HG03025 (cell line): ENCODE measurements around the gene RSBN1L.

Experiments
- ATAC-seq: cut with Tn5 transposase; IDR thresholded peaks from one replicate; pipeline ENCODE4 v1.9.1; 2021; ENCODE audit warnings: mild to moderate bottlenecking, moderate library complexity; ENCODE audit not compliant: unreplicated experiment, low FRiP score

The RSBN1L gene

DNA sequence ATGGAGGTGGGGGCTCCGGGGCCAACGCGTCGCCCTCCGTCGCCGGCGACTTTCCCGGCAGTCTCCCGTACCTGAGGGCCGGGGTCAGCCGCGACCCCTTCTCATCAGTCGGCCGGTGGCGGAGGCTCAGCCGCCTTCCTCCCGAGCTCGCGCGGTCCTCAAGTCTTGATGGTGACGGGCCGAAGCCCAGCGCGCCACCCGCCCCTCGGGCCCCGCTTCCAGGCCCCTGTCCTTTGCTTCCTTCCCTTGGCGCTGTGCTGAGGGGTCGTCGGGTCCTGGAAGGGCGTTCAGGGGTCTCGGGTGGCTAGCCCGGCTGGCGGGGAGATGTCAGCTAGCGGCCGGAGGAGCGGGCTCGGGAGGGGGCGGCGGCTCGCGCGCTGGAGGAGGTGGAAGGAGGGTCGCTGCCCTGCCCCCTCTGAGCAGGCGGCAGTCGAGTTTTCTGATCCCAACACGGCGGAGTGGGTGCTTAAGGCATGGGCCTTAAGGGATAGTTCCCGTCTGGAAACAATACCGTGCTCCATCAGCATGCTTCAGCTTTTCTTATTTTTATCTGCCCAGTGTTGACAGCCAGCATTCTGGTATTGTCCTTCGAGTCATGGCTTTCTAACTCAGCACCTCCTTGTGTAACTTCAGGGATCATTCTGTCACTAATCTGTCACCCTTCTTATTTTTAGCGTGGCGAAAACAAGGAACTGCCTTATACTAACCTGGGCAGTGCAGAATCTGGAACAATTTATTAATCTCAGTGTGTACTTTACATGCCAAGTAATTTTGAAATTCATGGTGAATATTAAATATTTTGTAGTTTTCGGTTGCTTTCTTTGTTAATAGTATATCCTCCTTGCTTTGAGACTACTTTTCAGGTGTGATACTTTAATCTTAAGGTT lies 103.1 kb downstream of the RSBN1L start:
- peak; percentile 1 for ATAC-seq

DNA sequence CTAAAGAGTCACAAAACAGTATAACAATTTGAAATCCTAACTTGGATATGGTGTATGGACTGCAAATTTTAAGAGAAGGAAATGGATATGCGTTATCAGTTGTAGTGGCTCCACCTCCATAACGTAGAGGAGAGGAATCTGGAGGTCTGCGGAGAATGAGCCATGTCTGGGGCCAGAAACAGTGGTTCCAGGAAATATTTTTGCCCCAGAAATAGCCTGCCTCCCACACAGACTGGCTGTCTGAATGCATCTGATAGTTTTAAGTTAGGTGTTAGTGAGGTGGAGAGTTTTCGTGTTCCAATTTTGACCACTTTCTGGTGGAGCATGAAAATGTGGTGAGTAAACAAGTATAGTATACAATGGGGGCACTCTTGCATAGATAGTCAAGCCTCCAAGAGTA lies 103.9 kb downstream of the RSBN1L start:
- ATAC-seq: no peak

DNA sequence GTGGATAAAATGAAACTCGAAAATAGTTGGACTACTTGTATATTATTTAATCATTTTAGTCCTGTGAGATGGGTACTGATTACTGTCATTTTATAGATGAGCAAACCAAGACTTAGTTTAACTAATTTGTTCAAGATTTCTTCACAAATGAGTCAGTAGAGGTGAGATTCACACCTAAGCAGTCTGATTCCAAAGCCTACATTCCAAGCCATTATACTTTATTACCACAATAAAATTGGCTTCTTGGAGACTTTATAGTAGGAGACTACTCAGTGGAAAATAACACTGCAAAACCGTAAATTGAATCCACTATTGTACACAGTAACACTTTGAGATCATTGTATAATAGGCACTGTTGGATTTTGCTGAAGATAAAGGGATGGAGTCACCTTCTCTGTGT lies 104.5 kb downstream of the RSBN1L start:
- ATAC-seq: no peak

DNA sequence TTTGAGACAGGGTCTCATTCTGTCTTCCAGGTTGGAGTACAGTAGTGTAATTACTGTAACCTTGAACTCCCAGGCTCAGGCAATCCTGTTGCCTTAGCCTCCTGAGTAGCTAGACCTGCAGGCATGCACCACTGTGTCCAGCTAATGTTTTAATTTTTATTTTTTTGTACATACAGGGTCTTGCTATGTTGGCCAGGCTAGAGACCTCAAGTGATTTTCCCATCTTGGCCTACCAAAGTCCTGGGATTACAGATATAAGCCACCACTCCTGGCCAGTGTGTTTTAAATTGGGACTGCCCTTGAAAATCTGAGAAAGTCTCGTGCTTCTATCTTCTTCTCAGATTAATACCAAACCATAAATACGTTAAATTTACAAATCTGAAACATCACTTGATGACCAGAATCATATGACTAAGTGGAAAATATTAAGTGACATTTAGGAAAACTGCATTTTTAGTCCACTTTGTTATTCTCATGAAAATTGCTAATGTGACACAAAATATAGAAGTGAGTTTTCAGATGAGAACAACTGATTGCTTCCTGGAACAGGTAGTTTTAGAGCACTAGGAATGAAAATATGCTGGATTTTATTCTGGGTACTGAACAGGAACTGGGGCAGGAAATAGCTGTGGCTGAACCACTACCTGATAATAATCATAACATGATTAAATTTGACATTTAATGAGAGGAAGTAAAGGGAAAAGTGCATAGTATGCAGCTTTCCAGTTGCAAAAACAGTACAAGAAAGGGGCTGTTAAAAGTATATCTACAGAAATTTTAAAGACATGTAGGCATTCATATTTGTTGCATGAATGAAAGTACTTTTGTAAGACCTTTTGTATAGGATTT lies 106.5 kb downstream of the RSBN1L start:
- no peak for ATAC-seq

DNA sequence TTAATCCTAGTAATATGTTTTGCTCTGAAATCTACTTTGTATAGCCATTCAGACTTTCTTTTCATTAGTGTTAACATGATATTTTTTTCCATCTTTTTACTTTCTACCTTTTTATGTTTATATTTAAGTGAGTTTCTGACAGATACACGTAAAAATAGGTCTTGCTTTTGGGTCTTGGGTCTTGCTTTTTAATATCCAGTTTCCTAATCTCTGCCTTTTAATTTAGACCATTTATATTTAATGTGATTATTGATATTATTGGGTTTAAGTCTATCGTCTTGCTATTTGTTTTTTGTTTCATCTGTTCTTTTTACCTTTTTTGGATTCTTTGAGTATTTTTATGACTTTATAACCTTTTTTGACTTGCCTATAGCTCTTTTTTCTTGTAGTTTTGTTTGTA lies 110.2 kb downstream of the RSBN1L start:
- no peak for ATAC-seq

DNA sequence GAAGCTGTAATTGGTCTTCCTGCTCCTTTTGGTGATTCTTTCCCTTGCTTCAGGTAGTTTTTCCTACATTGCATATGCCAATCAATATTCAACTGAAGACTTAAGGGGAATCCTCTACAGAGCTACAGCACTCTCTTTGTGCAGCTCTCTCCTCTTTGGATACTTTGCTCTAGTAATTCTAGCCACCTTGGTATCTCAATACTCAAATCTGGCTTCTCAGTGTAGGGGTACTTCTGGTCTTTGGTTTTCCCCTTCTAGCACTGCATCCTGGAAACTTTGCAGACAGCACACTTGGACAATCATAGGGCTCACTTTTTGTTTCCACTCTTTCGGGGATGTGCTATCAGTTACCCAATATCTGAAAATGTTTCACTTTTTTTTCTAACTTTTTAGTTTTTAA lies 112.3 kb downstream of the RSBN1L start:
- no peak for ATAC-seq

DNA sequence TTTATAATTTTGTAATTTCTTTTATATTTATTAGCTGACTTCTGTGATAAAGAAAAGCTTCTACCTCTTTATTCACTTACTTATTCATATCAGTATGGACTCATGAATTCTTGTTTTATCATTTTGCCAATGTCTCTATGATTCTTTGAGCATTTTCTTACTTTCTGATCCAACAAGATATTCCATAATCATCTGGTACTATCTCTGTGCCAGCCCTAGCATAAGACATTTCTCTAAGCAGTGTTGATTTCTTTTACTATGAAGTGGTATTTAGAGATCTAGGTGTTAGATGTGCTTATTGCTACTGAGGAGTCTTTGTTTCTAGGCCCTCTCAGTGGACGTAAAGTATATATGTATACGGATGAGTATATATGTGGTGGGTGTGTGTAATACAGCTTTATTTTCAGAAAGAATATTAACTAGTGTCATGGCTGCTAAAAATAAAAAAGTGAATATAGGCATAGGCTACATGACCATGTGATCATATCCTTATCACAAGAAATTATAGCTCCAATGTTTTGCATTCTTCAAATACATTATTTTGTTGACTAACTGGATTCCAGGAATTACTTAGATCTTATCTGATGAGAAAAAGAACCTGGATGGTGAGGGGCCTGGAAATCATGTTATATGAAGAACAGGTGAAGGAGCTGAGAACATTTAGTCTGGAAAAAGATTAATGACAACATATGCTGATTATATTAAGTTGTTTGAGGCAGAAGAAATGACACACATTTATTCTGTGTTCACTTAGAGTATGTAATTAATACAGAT lies 115.4 kb downstream of the RSBN1L start:
- no peak for ATAC-seq

DNA sequence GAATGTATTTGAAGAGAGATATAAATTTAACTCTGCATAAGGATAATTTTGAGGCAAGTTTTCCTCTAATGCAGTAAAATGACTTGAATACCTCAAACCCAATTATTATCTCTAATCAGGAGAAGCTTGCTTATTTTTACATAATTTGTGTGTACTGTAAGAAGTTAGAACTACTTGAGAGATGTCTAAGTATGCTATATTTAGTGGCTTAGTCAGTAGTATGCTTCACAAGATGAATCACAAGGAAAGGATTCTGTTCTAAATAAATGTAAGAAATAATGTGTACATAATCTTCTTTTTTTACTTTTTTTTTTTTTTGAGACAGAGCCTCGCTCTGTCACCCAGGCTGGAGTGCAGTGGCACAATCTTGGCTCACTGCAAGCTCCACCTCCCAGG lies 116.0 kb downstream of the RSBN1L start:
- no peak for ATAC-seq

DNA sequence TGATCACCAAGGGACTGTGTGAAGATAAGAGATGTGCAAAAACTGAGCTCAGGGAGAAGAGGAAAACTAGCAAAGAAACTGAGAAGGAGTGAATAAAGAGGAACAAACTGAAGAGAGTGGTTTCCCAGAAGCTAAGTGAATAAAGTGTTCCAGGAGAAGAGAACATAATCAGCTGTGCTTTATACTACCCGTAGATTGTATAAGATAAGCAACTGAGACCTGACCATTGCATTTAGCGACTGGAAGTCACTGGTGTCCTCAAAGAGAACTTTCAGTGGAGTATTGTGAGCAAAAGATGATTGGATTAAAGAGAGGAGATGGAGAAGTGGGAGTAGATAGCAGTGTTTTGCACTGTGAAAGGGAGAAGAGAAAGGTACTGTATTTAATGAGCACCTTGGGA lies 116.9 kb downstream of the RSBN1L start:
- ATAC-seq: no peak

DNA sequence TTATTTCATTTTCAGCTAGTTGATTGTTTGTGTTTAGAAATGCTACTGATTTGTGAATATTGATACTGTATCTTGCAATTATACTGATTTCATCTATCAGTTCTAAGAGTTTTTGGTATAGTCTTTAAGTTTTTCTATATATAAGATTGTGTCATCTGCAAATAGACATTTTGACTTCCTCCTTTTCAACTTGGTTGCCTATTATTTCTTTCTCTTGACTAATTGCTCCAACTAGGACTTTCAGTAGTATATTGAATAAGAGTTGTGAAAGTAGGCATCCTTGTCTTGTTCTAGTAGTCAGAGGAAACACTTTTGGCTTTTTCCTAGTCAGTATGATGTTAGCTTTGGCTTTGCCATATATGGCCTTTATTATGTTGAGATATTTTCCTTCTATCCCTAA lies 122.8 kb downstream of the RSBN1L start:
- ATAC-seq: no peak

DNA sequence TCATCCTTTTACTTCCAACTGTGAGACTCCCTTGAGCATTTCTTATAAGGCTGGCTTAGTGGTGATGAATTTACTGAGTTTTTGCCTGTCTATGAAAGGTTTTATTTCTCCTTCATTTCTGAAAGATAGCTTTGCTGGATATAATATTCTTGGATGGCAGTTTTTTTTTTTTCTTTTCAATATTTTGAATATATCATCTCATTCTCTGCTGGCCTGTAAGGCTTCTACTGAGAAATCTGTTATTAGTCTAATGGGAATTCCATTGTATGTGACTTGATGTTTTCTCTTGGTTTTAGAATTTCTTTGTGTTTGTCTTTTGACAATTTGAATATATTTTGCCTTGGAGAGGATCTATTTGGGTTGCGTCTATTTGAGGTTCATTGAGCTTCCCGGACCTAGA lies 124.7 kb downstream of the RSBN1L start:
- no peak for ATAC-seq

DNA sequence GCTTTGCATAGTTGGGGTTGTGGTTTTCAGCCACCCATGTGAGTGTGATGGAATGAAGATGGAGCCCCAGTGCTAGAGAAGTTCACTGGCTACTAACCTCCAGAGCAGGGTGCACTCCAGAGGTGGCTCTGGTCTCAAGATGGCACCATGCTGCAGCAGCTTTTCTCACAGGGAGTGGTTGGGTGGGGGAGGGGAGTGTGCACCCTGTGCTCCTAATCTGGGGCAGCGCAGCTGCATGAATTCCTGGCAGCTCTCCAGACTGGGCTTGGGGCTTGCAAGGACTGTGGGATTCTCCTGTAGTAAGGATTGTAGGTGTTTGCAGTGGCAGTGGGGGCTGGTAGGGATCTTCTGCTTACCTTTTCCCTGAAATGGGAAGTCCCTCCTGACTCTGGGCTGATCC lies 126.0 kb downstream of the RSBN1L start:
- no peak for ATAC-seq

DNA sequence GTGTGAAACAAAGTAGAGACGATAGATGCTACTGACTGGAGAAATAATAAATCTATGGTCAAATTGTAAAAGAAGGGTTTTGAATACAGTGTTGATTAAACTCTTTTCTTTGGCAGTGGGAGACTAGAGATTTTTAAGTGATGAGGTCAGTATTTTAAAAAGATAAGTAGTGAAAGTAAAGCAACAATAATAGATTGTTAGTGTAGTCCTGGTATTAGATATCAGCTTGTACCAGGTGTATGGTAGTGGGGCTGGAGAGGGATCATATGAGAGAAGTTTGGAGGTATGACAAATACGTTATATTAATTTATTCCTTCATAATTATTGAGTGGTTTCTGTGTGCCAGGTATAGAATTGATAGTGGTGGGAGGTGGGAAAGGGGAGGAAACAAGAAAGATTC lies 127.5 kb downstream of the RSBN1L start:
- no peak for ATAC-seq

DNA sequence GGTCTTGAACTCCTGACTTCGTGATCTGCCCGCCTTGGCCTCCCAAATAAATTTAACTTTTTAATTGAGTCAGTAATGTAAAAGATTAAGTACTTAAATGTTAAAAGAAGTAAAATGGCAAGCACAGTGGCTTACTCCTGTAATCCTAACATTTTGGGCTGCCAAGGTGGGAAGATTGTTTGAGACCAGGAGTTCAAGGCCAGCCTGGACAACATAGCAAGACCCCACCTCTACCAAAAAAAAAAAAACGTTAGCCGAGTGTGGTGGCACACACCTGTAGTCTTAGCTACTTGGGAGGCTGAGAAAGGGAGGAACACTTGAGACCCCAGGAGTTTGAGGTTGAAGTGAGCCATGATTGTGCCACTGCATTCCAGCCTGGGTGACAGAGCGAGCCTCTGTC lies 128.4 kb downstream of the RSBN1L start:
- ATAC-seq: no peak

DNA sequence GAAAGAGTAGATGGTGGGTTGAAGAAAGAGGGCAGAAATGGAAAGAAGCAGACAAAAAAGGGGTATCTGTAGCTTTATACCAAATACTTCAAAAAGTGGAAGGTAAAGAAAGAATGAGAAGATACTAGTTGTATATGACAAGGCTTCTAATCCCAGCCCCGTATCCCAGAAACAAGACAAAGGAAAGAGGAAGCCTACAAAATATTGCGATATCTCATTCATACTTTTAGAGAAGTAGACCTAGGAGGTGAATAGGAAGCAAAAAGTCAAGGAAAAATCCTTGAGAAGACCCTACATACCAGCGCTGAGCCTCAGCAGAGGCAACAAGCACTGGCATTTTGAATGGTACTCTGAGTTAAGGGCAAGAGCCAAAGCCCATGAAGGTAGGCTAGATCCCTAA lies 128.9 kb downstream of the RSBN1L start:
- ATAC-seq: no peak

DNA sequence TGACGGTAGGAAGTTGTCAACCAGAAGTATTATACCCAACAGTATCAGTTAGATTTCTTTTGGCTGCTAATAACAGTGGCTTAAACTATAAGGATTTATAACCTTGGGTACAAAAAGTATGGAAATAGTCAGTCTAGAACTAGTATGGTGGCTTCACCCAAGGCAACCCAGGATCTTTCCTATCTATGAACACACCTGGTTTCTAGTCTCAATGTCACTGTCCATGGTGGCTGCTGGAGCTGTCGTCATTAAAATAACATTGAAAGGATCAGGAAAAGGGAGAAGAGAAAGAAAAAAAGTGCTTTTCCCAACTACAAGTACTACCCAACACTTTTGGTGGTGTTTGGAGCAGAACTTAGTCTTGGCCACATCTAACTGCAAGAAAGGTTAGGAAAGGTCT lies 130.0 kb downstream of the RSBN1L start:
- no peak for ATAC-seq

DNA sequence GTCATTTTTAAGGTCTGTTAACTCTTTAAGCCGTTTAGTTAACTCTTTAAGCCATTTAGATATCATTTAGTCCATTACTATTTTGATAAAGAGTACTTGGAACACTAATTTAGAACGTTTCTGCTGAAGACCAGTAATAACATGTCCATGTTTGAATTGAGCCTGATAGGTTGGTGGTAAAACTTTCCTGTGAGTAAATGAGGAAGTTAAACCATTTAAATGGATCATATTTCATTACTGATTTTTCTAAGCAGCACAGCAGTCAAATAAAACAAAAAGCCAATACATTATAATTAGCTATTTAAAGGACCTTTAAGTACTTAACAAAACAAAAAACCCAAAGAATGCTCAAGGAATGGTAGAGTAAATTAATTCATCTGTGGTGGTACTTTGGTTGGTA lies 131.7 kb downstream of the RSBN1L start:
- ATAC-seq: no peak

DNA sequence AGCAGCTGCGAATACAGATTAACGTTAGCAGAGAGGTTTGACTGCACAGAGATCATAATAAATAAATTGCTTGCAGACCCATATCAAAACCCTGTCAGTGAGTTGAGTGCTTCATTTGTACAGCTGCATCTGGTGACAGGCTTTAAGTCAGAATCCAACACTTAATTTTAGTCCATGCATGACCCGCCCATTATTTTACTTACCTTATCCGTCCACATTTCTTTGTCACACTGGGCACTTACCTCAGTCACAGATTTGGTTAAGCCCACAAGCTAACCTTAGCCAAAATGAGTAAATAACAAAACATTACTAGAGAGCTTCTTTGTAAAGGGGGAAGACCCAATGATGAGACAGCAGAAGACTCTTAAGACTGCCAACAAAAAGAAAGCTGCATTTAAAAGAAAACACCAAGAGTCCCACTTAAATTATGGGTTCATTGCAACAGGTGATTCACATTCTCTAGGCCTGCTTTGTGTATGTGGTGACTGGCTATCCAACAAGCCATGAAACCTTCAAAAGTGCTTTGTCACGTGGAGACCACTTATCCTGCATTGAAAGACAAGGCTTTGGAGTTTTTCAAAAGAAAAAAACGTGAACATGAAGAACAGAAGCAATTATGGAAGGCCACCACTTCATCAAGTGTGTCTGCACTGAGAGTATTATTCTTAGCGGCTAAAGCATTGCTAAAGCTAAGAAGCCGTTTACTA lies 134.5 kb downstream of the RSBN1L start:
- ATAC-seq: no peak

DNA sequence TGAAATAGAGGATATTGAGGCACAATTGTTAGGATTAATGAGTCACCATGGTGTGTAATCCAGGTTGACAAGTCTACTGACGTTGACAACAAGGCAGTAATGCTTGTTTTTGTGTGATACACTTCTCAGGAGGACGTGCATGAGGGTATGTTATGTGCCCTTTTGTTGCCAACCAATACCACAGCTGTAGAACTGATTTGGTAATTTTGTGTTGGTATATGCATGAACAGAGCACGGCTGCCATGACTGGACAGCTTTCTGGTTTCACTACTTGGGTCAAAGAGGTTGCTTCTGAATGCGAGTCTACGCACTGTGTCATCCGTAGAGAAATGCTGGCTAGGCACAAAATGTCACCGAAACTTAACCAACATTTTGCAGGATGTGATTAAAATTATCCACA lies 135.2 kb downstream of the RSBN1L start:
- ATAC-seq: no peak

DNA sequence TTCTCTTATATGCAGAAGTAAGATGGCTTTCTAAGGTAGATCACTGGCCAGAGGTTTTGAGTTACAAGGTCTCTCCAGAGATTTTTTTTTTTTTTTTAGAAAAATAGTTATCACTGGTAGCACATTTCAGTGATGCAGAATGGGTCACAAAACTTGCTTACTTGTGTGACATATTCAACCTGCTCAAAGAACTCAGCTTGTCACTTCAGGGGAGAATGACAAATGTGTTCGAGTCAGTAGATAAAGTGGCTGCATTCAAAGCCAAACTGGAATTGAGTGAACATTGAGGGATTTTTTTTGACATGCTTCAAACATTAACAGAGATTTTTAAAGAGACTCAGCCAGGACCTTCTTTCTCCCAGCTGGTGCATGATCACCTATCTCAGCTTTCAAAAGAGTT lies 135.7 kb downstream of the RSBN1L start:
- no peak for ATAC-seq
